ENCODE results near the gene JAZF1.
A peak's percentile ranks its signal among the peaks of the same experiment; 100 is the strongest.

Gene JAZF1

DNA sequence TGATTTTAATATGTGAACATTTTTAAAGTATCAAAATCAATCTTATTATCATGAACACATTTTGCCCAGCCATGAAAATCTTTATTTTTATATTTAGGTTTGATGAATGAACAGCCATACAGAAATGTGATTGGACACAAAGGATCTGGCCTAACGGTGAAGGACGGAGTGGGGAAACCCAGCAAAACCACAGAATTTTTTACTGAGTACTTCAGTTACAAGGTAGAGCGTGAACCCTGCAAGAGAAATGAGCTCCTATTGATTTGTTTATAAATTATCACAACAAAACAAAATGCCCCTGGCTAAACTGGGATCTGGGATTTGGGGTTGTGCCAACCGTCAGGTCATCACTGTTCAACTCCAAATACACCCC lies 118.8 kb downstream of the JAZF1 start:
- Histone ChIP-seq H3K9ac (ENCODE audit: low read length) (no peak overlapping the region), H2BK120ac (ENCODE audit: low read depth, low read length) (no peak overlapping the region), H3K4me3 (ENCODE audit: insufficient read depth in 1 of 2, low read depth in 1 of 2, low read length in 2 of 2) (no peak overlapping the region), H3K18ac (ENCODE audit: low read depth in 1 of 2, low read length in 2 of 2) (peak overlapping the region in 1 of 2 experiments; percentile 93), H3K4ac (ENCODE audit: low read depth in 1 of 2, low read length in 2 of 2) (peak overlapping the region in 1 of 2 experiments; percentile 72), H3K79me1 (replicated peaks; ENCODE audit: low read length, poor library complexity, severe bottlenecking) (peaks cover 18% of the 10 kb centered on the region), H2AFZ (ENCODE audit: low read depth, low read length) (no peak overlapping the region), H3K4me2 (ENCODE audit: low read length, poor library complexity, severe bottlenecking) (no peak overlapping the region), H3K36me3 (ENCODE audit: control insufficient read depth in 1 of 2, insufficient read depth in 2 of 2, low read depth in 1 of 2, low read length in 2 of 2) (peaks cover 0 to 2% of the 10 kb centered on the region in 2 experiments), H3K23ac (ENCODE audit: low read length in 2 of 2) (no peak overlapping the region), H2BK5ac (ENCODE audit: low read depth, low read length, poor library complexity, severe bottlenecking) (no peak overlapping the region), H3K27ac (ENCODE audit: low read length, poor library complexity, severe bottlenecking) (no peak overlapping the region), H4K91ac (ENCODE audit: low read length) (no peak overlapping the region), H4K8ac (ENCODE audit: low read length) (no peak overlapping the region), H3K14ac (ENCODE audit: low read length in 2 of 2) (peak overlapping the region in 1 of 2 experiments; percentile 89), H2BK12ac (ENCODE audit: low read length in 2 of 2) (peak overlapping the region in 1 of 2 experiments; percentile 96), H3K9me3 (ENCODE audit: control insufficient read depth, low read length) (no peaks in the 10 kb centered on the region), H2BK15ac (ENCODE audit: low read depth, poor library complexity, severe bottlenecking) (no peak overlapping the region), H3K4me1 (ENCODE audit: control insufficient read depth, insufficient read depth, low read depth, low read length) (peaks cover 5% of the 10 kb centered on the region), H3K27me3 (ENCODE audit: control insufficient read depth in 1 of 2, insufficient read depth in 1 of 2, low read length in 2 of 2) (no peaks in the 10 kb centered on the region), H2AK5ac (ENCODE audit: low read length, severe bottlenecking) (no peak overlapping the region)
- WGBS: 53% methylated on average over 3 of the region's 4 CpGs
- no peak for DNase-seq

DNA sequence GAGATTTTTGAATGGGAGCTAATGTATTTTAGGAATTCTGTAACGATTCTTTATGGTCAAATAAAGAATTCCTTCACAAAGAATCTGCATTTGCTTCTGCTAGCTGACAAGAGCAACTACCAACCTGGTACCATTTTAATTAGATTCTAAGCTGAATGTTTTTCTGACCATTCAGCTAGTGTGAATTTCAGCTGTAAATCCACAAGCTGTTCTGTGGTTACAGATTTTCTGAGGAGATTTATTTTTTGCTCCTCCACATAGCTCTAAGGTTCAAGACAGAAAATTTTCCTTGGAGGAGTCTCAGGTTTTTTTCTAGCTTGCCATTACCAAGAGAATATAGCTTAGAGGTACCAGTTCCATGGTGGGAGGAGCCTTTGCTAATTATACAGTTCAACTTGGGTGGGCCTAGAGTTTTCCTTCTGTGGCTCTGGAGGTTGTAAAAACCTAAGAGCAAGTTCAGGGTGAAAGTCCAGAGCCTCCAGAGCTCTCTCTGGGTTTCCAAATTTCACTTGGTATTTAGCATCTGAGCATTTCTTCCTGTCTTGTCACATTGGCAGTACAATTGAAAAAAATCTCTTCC lies 120.1 kb downstream of the JAZF1 start:
- no CpG with 5 or more reads among the region's 1 CpG for WGBS
- peaks cover 0 to 2% of the 10 kb centered on the region in 2 experiments for H3K36me3 ChIP-seq (ENCODE audit: control insufficient read depth in 1 of 2, insufficient read depth in 2 of 2, low read depth in 1 of 2, low read length in 2 of 2)
- H3K23ac ChIP-seq (ENCODE audit: low read length in 2 of 2): no peak overlapping the region
- no peak overlapping the region for H2AFZ ChIP-seq (ENCODE audit: low read depth, low read length)
- no peak overlapping the region for H3K27ac ChIP-seq (ENCODE audit: low read length, poor library complexity, severe bottlenecking)
- no peaks in the 10 kb centered on the region for H3K27me3 ChIP-seq (ENCODE audit: control insufficient read depth in 1 of 2, insufficient read depth in 1 of 2, low read length in 2 of 2)
- no peak overlapping the region for H2BK15ac ChIP-seq (ENCODE audit: low read depth, poor library complexity, severe bottlenecking)
- H2BK5ac ChIP-seq (ENCODE audit: low read depth, low read length, poor library complexity, severe bottlenecking): no peak overlapping the region
- DNase-seq: no peak
- H3K4me1 ChIP-seq (ENCODE audit: control insufficient read depth, insufficient read depth, low read depth, low read length): peaks cover 5% of the 10 kb centered on the region
- H4K8ac ChIP-seq (ENCODE audit: low read length): no peak overlapping the region
- H3K79me1 ChIP-seq (replicated peaks; ENCODE audit: low read length, poor library complexity, severe bottlenecking): peaks cover 14% of the 10 kb centered on the region
- no peak overlapping the region for H4K91ac ChIP-seq (ENCODE audit: low read length)
- H2BK120ac ChIP-seq (ENCODE audit: low read depth, low read length): no peak overlapping the region
- no peak overlapping the region for H3K4me3 ChIP-seq (ENCODE audit: insufficient read depth in 1 of 2, low read depth in 1 of 2, low read length in 2 of 2)
- H3K18ac ChIP-seq (ENCODE audit: low read depth in 1 of 2, low read length in 2 of 2): no peak overlapping the region
- H3K14ac ChIP-seq (ENCODE audit: low read length in 2 of 2): no peak overlapping the region
- no peak overlapping the region for H3K4ac ChIP-seq (ENCODE audit: low read depth in 1 of 2, low read length in 2 of 2)
- no peak overlapping the region for H3K4me2 ChIP-seq (ENCODE audit: low read length, poor library complexity, severe bottlenecking)
- no peaks in the 10 kb centered on the region for H3K9me3 ChIP-seq (ENCODE audit: control insufficient read depth, low read length)
- H2BK12ac ChIP-seq (ENCODE audit: low read length in 2 of 2): no peak overlapping the region
- no peak overlapping the region for H2AK5ac ChIP-seq (ENCODE audit: low read length, severe bottlenecking)
- no peak overlapping the region for H3K9ac ChIP-seq (ENCODE audit: low read length)

DNA sequence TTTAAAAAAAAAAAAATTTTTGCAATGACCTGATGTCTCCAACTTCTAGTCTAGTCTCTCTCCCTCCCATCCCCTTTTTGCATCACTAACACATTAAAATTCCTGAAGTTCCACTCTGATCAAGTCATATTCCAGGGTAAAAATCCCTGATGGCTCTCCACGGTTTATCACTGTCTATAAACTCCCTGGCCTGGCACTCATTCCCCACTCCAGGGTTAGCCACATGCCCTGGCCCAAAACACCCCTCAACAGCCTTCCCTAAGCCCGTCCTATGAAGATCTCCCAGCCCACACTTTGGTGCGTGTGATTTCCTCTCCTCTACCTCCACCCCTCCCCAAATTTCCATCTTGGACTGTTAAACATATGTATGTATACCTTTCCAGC lies 125.4 kb downstream of the JAZF1 start:
- Histone ChIP-seq H3K14ac (ENCODE audit: low read length in 2 of 2) (peak overlapping the region in 1 of 2 experiments; percentile 38), H3K9me3 (ENCODE audit: control insufficient read depth, low read length) (no peaks in the 10 kb centered on the region), H3K9ac (ENCODE audit: low read length) (no peak overlapping the region), H2BK12ac (ENCODE audit: low read length in 2 of 2) (peak overlapping the region; percentile 54 to 74), H4K8ac (ENCODE audit: low read length) (peak overlapping the region; percentile 87), H3K79me1 (replicated peaks; ENCODE audit: low read length, poor library complexity, severe bottlenecking) (peaks cover 8% of the 10 kb centered on the region), H3K27ac (ENCODE audit: low read length, poor library complexity, severe bottlenecking) (peak overlapping the region; percentile 98), H4K91ac (ENCODE audit: low read length) (peak overlapping the region; percentile 86), H2AK5ac (ENCODE audit: low read length, severe bottlenecking) (peak overlapping the region; percentile 87), H2BK15ac (ENCODE audit: low read depth, poor library complexity, severe bottlenecking) (no peak overlapping the region), H3K27me3 (ENCODE audit: control insufficient read depth in 1 of 2, insufficient read depth in 1 of 2, low read length in 2 of 2) (no peaks in the 10 kb centered on the region), H2BK5ac (ENCODE audit: low read depth, low read length, poor library complexity, severe bottlenecking) (no peak overlapping the region), H2AFZ (ENCODE audit: low read depth, low read length) (no peak overlapping the region), H2BK120ac (ENCODE audit: low read depth, low read length) (peak overlapping the region; percentile 73), H3K4ac (ENCODE audit: low read depth in 1 of 2, low read length in 2 of 2) (peak overlapping the region in 1 of 2 experiments; percentile 55), H3K4me2 (ENCODE audit: low read length, poor library complexity, severe bottlenecking) (no peak overlapping the region), H3K36me3 (ENCODE audit: control insufficient read depth in 1 of 2, insufficient read depth in 2 of 2, low read depth in 1 of 2, low read length in 2 of 2) (no peaks in the 10 kb centered on the region), H3K4me1 (ENCODE audit: control insufficient read depth, insufficient read depth, low read depth, low read length) (peaks cover 8% of the 10 kb centered on the region), H3K23ac (ENCODE audit: low read length in 2 of 2) (no peak overlapping the region), H3K4me3 (ENCODE audit: insufficient read depth in 1 of 2, low read depth in 1 of 2, low read length in 2 of 2) (no peak overlapping the region), H3K18ac (ENCODE audit: low read depth in 1 of 2, low read length in 2 of 2) (peak overlapping the region; percentile 74 to 75)
- DNase-seq: peak; percentile 66
- 28% methylated on average over 3 of the region's 3 CpGs for WGBS

DNA sequence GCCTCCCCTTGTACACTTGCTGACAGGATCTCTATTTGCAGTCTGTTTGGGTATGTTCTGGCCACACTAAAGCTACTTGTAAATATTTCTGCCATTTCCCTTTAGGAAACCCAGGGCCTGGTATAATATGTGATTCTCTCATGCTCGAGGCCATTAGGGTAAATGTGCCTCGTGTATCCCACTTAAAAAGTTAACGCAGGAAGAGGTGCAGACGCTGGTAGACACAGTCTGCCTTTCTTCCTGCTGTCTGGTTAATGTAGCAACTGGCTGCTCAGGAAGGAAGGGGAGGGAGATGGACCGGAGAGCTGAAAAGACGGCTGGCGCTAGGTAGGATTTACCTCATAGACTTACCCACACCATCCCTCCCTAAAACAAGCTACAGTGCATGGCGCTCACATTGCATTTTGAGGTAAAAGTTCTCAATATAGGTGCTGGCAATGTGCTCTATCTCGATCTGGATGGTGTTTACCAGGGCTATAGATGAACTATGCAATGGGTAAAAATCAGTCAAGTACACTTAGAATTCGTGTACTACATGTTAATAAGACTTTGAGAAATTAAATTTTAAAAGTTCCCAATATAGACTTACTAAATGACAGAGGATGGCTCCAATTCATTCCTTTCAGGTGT lies 125.9 kb downstream of the JAZF1 start:
- Histone ChIP-seq H3K4me3 (ENCODE audit: insufficient read depth in 1 of 2, low read depth in 1 of 2, low read length in 2 of 2) (no peak overlapping the region), H2BK5ac (ENCODE audit: low read depth, low read length, poor library complexity, severe bottlenecking) (peak overlapping the region; percentile 88), H3K14ac (ENCODE audit: low read length in 2 of 2) (no peak overlapping the region), H3K18ac (ENCODE audit: low read depth in 1 of 2, low read length in 2 of 2) (peak overlapping the region; percentile 55 to 96), H2AFZ (ENCODE audit: low read depth, low read length) (no peak overlapping the region), H3K9ac (ENCODE audit: low read length) (no peak overlapping the region), H2AK5ac (ENCODE audit: low read length, severe bottlenecking) (peak overlapping the region; percentile 99), H2BK15ac (ENCODE audit: low read depth, poor library complexity, severe bottlenecking) (no peak overlapping the region), H4K91ac (ENCODE audit: low read length) (peak overlapping the region; percentile 72), H3K9me3 (ENCODE audit: control insufficient read depth, low read length) (no peaks in the 10 kb centered on the region), H3K36me3 (ENCODE audit: control insufficient read depth in 1 of 2, insufficient read depth in 2 of 2, low read depth in 1 of 2, low read length in 2 of 2) (no peaks in the 10 kb centered on the region), H3K23ac (ENCODE audit: low read length in 2 of 2) (no peak overlapping the region), H3K27ac (ENCODE audit: low read length, poor library complexity, severe bottlenecking) (peak overlapping the region; percentile 98), H3K27me3 (ENCODE audit: control insufficient read depth in 1 of 2, insufficient read depth in 1 of 2, low read length in 2 of 2) (no peaks in the 10 kb centered on the region), H4K8ac (ENCODE audit: low read length) (peak overlapping the region; percentile 94), H3K79me1 (replicated peaks; ENCODE audit: low read length, poor library complexity, severe bottlenecking) (peaks cover 13% of the 10 kb centered on the region), H2BK12ac (ENCODE audit: low read length in 2 of 2) (peak overlapping the region; percentile 0 to 91), H3K4me2 (ENCODE audit: low read length, poor library complexity, severe bottlenecking) (peak overlapping the region; percentile 22), H2BK120ac (ENCODE audit: low read depth, low read length) (peak overlapping the region; percentile 68), H3K4ac (ENCODE audit: low read depth in 1 of 2, low read length in 2 of 2) (peak overlapping the region; percentile 5 to 68), H3K4me1 (ENCODE audit: control insufficient read depth, insufficient read depth, low read depth, low read length) (peaks cover 8% of the 10 kb centered on the region)
- peak; percentile 76 for DNase-seq
- WGBS: 4% methylated on average over 4 of the region's 10 CpGs
